ENCODE data around the gene FIBIN. TPM values are rescaled to one million over a fixed set of nuclear protein-coding genes. Genes with fewer than 3 reads are reported as not detected.
A peak's percentile ranks its signal among the peaks of the same experiment; 100 is the strongest.

FIBIN gene
- 0.09 TPM in 1 of 2 replicates, not detected in the other for total RNA-seq (ENCODE audit: low replicate concordance)

GRCh38 chr11:26993965-26994457 lies at the start of gene FIBIN:
Gene FIBIN (plus strand): TSS chr11:26994112. CDS start chr11:26994527, 415 bp downstream.
- Histone ChIP-seq H3K4me1 (peaks cover 8% of the 10 kb centered on the region), H3K27ac (no peak within 1 kb of the TSS), H4K20me1 (ENCODE audit: low read depth) (no peaks in the 10 kb centered on the region), H3K9me3 (ENCODE audit: low read depth) (no peaks in the 10 kb centered on the region), H3K36me3 (no peaks in the 10 kb centered on the region), H3K9ac (no peak within 1 kb of the TSS), H3K4me2 (peak within 1 kb of the TSS; percentile 69), H3F3A (ENCODE audit: low read depth) (no peaks in the 10 kb centered on the region), H3K27me3 (peaks cover 26% of the 10 kb centered on the region), H3K79me2 (ENCODE audit: low read depth) (no peaks in the 10 kb centered on the region), H2AFZ (replicated peaks) (peak within 1 kb of the TSS; percentile 78), H3K4me3 (peak within 1 kb of the TSS; percentile 43)
- no peaks in the 10 kb centered on the region for H3K9me3 Mint-ChIP-seq
- H3K27me3 Mint-ChIP-seq (ENCODE audit: insufficient read depth, low read depth) = peaks cover 7% of the 10 kb centered on the region
- H3K4me3 Mint-ChIP-seq = peak within 1 kb of the TSS; percentile 31
- peak within 1 kb of the TSS; percentile 21 for H3K27ac Mint-ChIP-seq
- DNase-seq (ENCODE audit: low spot score) = peak; percentile 35
- no peak for TF ChIP-seq CTCF (IDR thresholded peaks at IDR 0.05)
- no peak for TF ChIP-seq EZH2phosphoT487 (IDR thresholded peaks at IDR 0.05)
- no peak for TF ChIP-seq EZH2 (IDR thresholded peaks at IDR 0.05)
- H3K36me3 Mint-ChIP-seq = no peaks in the 10 kb centered on the region
- H3K4me1 Mint-ChIP-seq = peaks cover 6% of the 10 kb centered on the region

GRCh38 chr11:26944866-26945664 lies 48.8 kb upstream of the FIBIN start:
- H3K4me1 ChIP-seq = peaks cover 7% of the 10 kb centered on the region
- Mint-ChIP-seq H3K4me3 (no peak overlapping the region), H3K9me3 (peaks cover 22% of the 10 kb centered on the region), H3K27me3 (ENCODE audit: insufficient read depth, low read depth) (peaks cover 27% of the 10 kb centered on the region), H3K4me1 (peaks cover 5% of the 10 kb centered on the region), H3K36me3 (peaks cover 2% of the 10 kb centered on the region), H3K27ac (no peak overlapping the region)
- no peak overlapping the region for H2AFZ ChIP-seq (replicated peaks)
- peaks cover 8% of the 10 kb centered on the region for H3K27me3 ChIP-seq
- H3K4me2 ChIP-seq = no peak overlapping the region
- H3K9me3 ChIP-seq (ENCODE audit: low read depth) = no peaks in the 10 kb centered on the region
- no peaks in the 10 kb centered on the region for H3F3A ChIP-seq (ENCODE audit: low read depth)
- H3K27ac ChIP-seq = no peak overlapping the region
- no peak overlapping the region for H3K9ac ChIP-seq
- H3K79me2 ChIP-seq (ENCODE audit: low read depth) = no peaks in the 10 kb centered on the region
- no peak overlapping the region for H3K4me3 ChIP-seq
- TF ChIP-seq EZH2phosphoT487 (IDR thresholded peaks at IDR 0.05) (no peak), CTCF (IDR thresholded peaks at IDR 0.05) (no peak), EZH2 (IDR thresholded peaks at IDR 0.05) (no peak)
- no peak for DNase-seq (ENCODE audit: low spot score)
- no peaks in the 10 kb centered on the region for H4K20me1 ChIP-seq (ENCODE audit: low read depth)
- no peaks in the 10 kb centered on the region for H3K36me3 ChIP-seq

- H3K9me3 ChIP-seq (ENCODE audit: low read depth) = no peaks in the 10 kb centered on the region
- H3K27me3 Mint-ChIP-seq (ENCODE audit: insufficient read depth, low read depth) = peaks cover 18% of the 10 kb centered on the region
- H3K4me2 ChIP-seq = no peak overlapping the region
- H3K27ac ChIP-seq = no peak overlapping the region
- H3K36me3 Mint-ChIP-seq = no peaks in the 10 kb centered on the region
- TF ChIP-seq EZH2 (IDR thresholded peaks at IDR 0.05) (no peak), CTCF (IDR thresholded peaks at IDR 0.05) (no peak), EZH2phosphoT487 (IDR thresholded peaks at IDR 0.05) (no peak)
- no peak overlapping the region for H3K27ac Mint-ChIP-seq
- peaks cover 17% of the 10 kb centered on the region for H3K9me3 Mint-ChIP-seq
- peaks cover 7% of the 10 kb centered on the region for H3K4me1 ChIP-seq
- no peaks in the 10 kb centered on the region for H3K79me2 ChIP-seq (ENCODE audit: low read depth)
- H3K4me1 Mint-ChIP-seq = peaks cover 5% of the 10 kb centered on the region
- H3K4me3 Mint-ChIP-seq = no peak overlapping the region
- no peaks in the 10 kb centered on the region for H4K20me1 ChIP-seq (ENCODE audit: low read depth)
- no peak for DNase-seq (ENCODE audit: low spot score)
- no peak overlapping the region for H3K9ac ChIP-seq
- H2AFZ ChIP-seq (replicated peaks) = no peak overlapping the region
- H3K4me3 ChIP-seq = no peak overlapping the region
- peaks cover 4% of the 10 kb centered on the region for H3K27me3 ChIP-seq
- H3F3A ChIP-seq (ENCODE audit: low read depth) = no peaks in the 10 kb centered on the region
- no peaks in the 10 kb centered on the region for H3K36me3 ChIP-seq
These were observed 47.6 kb upstream of the FIBIN start for GRCh38 chr11:26946257-26946716.
